ENCODE results near the gene SORL1. TPM values are rescaled to one million over a fixed set of nuclear protein-coding genes. Genes with fewer than 3 reads are reported as not detected.

The SORL1 gene
- total and polyA plus RNA-seq, 2 of the 13 experiments (the other 11 are each of a cell fraction or from before 2014, with no cell fraction given), result 21.3 to 148 TPM

GRCh38 chr11:121564948-121565684 lies 113.0 kb downstream of the SORL1 start (continued):
- TF ChIP-seq ELF3 (CRISPR knock-in tag; IDR thresholded peaks at IDR 0.05) (peak; percentile 80), MTA1 (CRISPR knock-in tag; IDR thresholded peaks at IDR 0.05; ENCODE audit: borderline replicate concordance) (no peak), GATA4 (IDR thresholded peaks at IDR 0.05; ENCODE audit: borderline replicate concordance, low read depth) (peak; percentile 42; the same call in 1 of the 2 replicates), ZNF430 (CRISPR knock-in tag; IDR thresholded peaks at IDR 0.05) (peak; percentile 61; the same call in 1 of the 2 replicates), ERF (CRISPR knock-in tag; IDR thresholded peaks at IDR 0.05) (peak; percentile 63; the same call in 1 of the 2 replicates), ZNF367 (CRISPR knock-in tag; IDR thresholded peaks at IDR 0.05; ENCODE audit: borderline replicate concordance) (no peak), PITX1 (CRISPR knock-in tag; IDR thresholded peaks at IDR 0.05) (peak; percentile 53; the same call in 1 of the 2 replicates), ZSCAN22 (CRISPR knock-in tag; IDR thresholded peaks at IDR 0.05) (no peak), KLF12 (CRISPR knock-in tag; IDR thresholded peaks at IDR 0.05; ENCODE audit: borderline replicate concordance) (no peak), ZFP41 (CRISPR knock-in tag; IDR thresholded peaks at IDR 0.05; ENCODE audit: borderline replicate concordance) (no peak), SNAI1 (CRISPR knock-in tag; IDR thresholded peaks at IDR 0.05; ENCODE audit: borderline replicate concordance) (no peak), ZNF136 (CRISPR knock-in tag; IDR thresholded peaks at IDR 0.05; ENCODE audit: low read depth) (0 out of 2 replicates have a peak, but pooled peaks have one; percentile 59), SOX13 (IDR thresholded peaks at IDR 0.05) (no peak), SOX13 (CRISPR knock-in tag; conservative IDR thresholded peaks at IDR 0.05 in 1 of 2, IDR thresholded peaks at IDR 0.05 in 1 of 2) (peak in 1 of 2 experiments; percentile 85; a peak in 2 of 4 replicates), ZNF503 (CRISPR knock-in tag; IDR thresholded peaks at IDR 0.05) (peak; percentile 22; the same call in 1 of the 2 replicates), KDM6A (CRISPR knock-in tag; IDR thresholded peaks at IDR 0.05; ENCODE audit: low read depth) (peak; percentile 76), SP5 (CRISPR knock-in tag; IDR thresholded peaks at IDR 0.05; ENCODE audit: borderline replicate concordance, low read depth) (no peak), FOXP4 (CRISPR knock-in tag; IDR thresholded peaks at IDR 0.05) (peak; percentile 95), MLX (CRISPR knock-in tag; IDR thresholded peaks at IDR 0.05) (peak; percentile 64), FOXK2 (IDR thresholded peaks at IDR 0.05) (peak; percentile 87), ZNF362 (CRISPR knock-in tag; IDR thresholded peaks at IDR 0.05; ENCODE audit: borderline replicate concordance) (0 out of 2 replicates have a peak, but pooled peaks have one; percentile 13)
- TF ChIP-seq, protein P1, sequence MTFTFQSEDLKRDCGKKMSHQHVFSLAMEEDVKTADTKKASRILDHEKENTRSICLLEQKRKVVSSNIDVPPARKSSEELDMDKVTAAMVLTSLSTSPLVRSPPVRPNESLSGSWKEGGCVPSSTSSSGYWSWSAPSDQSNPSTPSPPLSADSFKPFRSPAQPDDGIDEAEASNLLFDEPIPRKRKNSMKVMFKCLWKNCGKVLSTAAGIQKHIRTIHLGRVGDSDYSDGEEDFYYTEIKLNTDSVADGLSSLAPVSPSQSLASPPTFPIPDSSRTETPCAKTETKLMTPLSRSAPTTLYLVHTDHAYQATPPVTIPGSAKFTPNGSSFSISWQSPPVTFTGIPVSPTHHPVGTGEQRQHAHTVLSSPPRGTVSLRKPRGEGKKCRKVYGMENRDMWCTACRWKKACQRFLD (CRISPR knock-in tag; IDR thresholded peaks at IDR 0.05; ENCODE audit: borderline replicate concordance), result no peak

Data from HepG2 (cell line).